ENCODE results near the gene NTF3. TPM values are rescaled to one million over a fixed set of nuclear protein-coding genes. Genes with fewer than 3 reads are reported as not detected.

NTF3 gene
- total and polyA plus RNA-seq, 2 of the 8 experiments (the other 6 are each of a cell fraction or from before 2014, with no cell fraction given) = 1.4 to 2.3 TPM

DNA sequence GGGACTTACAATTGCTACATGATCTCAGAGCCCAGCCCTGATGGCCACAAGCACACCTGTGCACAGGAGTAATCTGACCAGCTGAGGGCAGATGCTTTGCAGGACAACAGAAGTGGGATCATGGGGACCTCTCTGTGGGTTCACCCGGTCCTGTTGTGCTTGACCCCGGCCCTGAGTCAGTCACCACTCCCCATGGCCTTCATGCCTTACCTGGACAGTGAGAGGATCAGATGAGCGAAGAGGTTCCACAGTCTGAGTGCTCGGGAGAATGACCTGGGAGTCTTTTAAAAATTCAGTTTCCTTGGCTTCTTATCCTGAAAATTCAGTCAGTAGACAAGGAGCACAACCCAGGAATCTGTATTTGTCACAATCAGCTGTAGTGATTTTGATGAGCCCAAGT is 88.1 kb downstream of the NTF3 start:
- POLR2A ChIA-PET (ENCODE audit: partially characterized antibody) = no interaction called here
- Histone ChIP-seq H3K36me3 (ENCODE audit: control insufficient read depth in 2 of 4, insufficient read depth in 4 of 4, low read length in 3 of 4) (no peaks in the 10 kb centered on the region), H3K9me3 (ENCODE audit: insufficient read depth in 2 of 2, low read depth in 1 of 2, low read length in 1 of 2) (no peaks in the 10 kb centered on the region), H3K4me3 (ENCODE audit: extremely low read depth in 1 of 4, insufficient read depth in 2 of 4, low read depth in 3 of 4, low read length in 4 of 4) (no peak overlapping the region), H3K4me2 (ENCODE audit: insufficient read depth in 1 of 2, low read depth in 2 of 2, low read length in 2 of 2) (no peak overlapping the region), H2BK12ac (ENCODE audit: low read depth, low read length) (no peak overlapping the region), H2AK5ac (ENCODE audit: low read depth, low read length) (no peak overlapping the region), H4K8ac (ENCODE audit: extremely low read depth, insufficient read depth, low read length) (no peak overlapping the region), H2BK120ac (replicated peaks; ENCODE audit: low read depth, low read length) (no peak overlapping the region), H4K5ac (ENCODE audit: insufficient read length, low read depth, low read length) (no peak overlapping the region), H2AFZ (ENCODE audit: low read length) (no peak overlapping the region), H3K79me1 (ENCODE audit: low read depth, low read length) (no peaks in the 10 kb centered on the region), H4K91ac (replicated peaks; ENCODE audit: insufficient read length, low read length) (no peak overlapping the region), H3K4me1 (replicated peaks in 1 of 4; ENCODE audit: control insufficient read depth in 3 of 4, insufficient read depth in 4 of 4, low read length in 3 of 4) (peaks cover 0 to 7% (median 3%) of the 10 kb centered on the region in 4 experiments; a peak in 5 of 7 replicates), H4K20me1 (replicated peaks in 1 of 2; ENCODE audit: control insufficient read depth in 1 of 2, insufficient read depth in 2 of 2, low read length in 2 of 2) (no peaks in the 10 kb centered on the region), H3K27ac (ENCODE audit: low read depth, low read length) (no peak overlapping the region), H3K14ac (ENCODE audit: insufficient read length) (no peak overlapping the region), H2BK5ac (ENCODE audit: low read depth, low read length) (no peak overlapping the region), H3K56ac (replicated peaks; ENCODE audit: insufficient read length, low read depth, low read length) (no peak overlapping the region), H2BK15ac (ENCODE audit: low read length) (no peak overlapping the region), H3K27me3 (replicated peaks in 1 of 4; ENCODE audit: control insufficient read depth in 3 of 4, extremely low read depth in 1 of 4, insufficient read depth in 3 of 4, low read length in 3 of 4) (no peaks in the 10 kb centered on the region), H3K9ac (replicated peaks in 1 of 4; ENCODE audit: extremely low read depth in 1 of 4, low read depth in 3 of 4, low read length in 3 of 4) (no peak overlapping the region), H3K23ac (ENCODE audit: insufficient read length) (no peak overlapping the region), H3K79me2 (ENCODE audit: control insufficient read depth in 1 of 2, insufficient read depth in 2 of 2, low read length in 2 of 2) (no peaks in the 10 kb centered on the region), H2BK20ac (ENCODE audit: low read length) (no peak overlapping the region), H3K18ac (ENCODE audit: extremely low read depth, low read length) (no peak overlapping the region), H3K4ac (replicated peaks; ENCODE audit: insufficient read length, low read depth, low read length) (no peak overlapping the region), H3K23me2 (ENCODE audit: low read depth, low read length) (no peaks in the 10 kb centered on the region)
- DNase-seq (ENCODE audit: low read depth in 1 of 2, low spot score in 2 of 2) = peak in 1 of 2 experiments; percentile 17
- FAIRE-seq = no peak
- CTCF ChIA-PET (ENCODE audit: partially characterized antibody) = interaction anchor here (0.6 to 1.0 kb wide), 2 partner anchors 36 to 128 kb away, joined by 3 read pairs; no protein-coding TSS in a partner anchor
- WGBS, 2 experiments (ENCODE audit: extremely low coverage in 1 of 2, insufficient coverage in 1 of 2, insufficient read length in 1 of 2, insufficient replicate concordance in 2 of 2, low coverage in 1 of 2, low lambda C conversion rate in 2 of 2, missing lambda C conversion rate in 1 of 2) = 85% methylated on average over 4 of the region's 4 CpGs; no CpG with 5 or more reads in 1 of the 2 experiments
- TF ChIP-seq MAFK (IDR thresholded peaks at IDR 0.05; ENCODE audit: low read depth, low read length) (no peak), SIN3A (conservative IDR thresholded peaks at IDR 0.05 in 1 of 2, IDR thresholded peaks at IDR 0.05 in 1 of 2; ENCODE audit: low read depth in 1 of 2, low read length in 2 of 2) (no peak), CHD2 (IDR thresholded peaks at IDR 0.05; ENCODE audit: low read length) (no peak), SUZ12 (IDR thresholded peaks at IDR 0.05; ENCODE audit: low read length) (no peak), SP4 (IDR thresholded peaks at IDR 0.05; ENCODE audit: low read length) (no peak), JUND (IDR thresholded peaks at IDR 0.05; ENCODE audit: low read length) (no peak), ASH2L (IDR thresholded peaks at IDR 0.05; ENCODE audit: low read length) (no peak), CHD1 (IDR thresholded peaks at IDR 0.05; ENCODE audit: low read depth, low read length) (no peak), SP1 (IDR thresholded peaks at IDR 0.05; ENCODE audit: low read depth, low read length) (no peak), YY1 (IDR thresholded peaks at IDR 0.05; ENCODE audit: low read depth, low read length) (no peak), KDM5A (IDR thresholded peaks at IDR 0.05; ENCODE audit: low read length) (no peak), JUN (IDR thresholded peaks at IDR 0.05; ENCODE audit: low read depth, low read length) (no peak), POLR2AphosphoS5 (IDR thresholded peaks at IDR 0.05; ENCODE audit: low read depth, low read length) (no peak)
- TF ChIP-seq, protein P1, sequence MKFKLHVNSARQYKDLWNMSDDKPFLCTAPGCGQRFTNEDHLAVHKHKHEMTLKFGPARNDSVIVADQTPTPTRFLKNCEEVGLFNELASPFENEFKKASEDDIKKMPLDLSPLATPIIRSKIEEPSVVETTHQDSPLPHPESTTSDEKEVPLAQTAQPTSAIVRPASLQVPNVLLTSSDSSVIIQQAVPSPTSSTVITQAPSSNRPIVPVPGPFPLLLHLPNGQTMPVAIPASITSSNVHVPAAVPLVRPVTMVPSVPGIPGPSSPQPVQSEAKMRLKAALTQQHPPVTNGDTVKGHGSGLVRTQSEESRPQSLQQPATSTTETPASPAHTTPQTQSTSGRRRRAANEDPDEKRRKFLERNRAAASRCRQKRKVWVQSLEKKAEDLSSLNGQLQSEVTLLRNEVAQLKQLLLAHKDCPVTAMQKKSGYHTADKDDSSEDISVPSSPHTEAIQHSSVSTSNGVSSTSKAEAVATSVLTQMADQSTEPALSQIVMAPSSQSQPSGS (IDR thresholded peaks at IDR 0.05; ENCODE audit: low read length) = no peak
